Esophagus (tissue), 2 donors: ENCODE measurements around the gene METTL5. TPM values are rescaled to one million over a fixed set of nuclear protein-coding genes. Genes with fewer than 3 reads are reported as not detected.
"Not testable (repeated sequence)": the region's sequence is repeated elsewhere in the genome, so short reads cannot be mapped to it uniquely, and the experiment has no call there.

Experiments used
- H3K27ac ChIP-seq, 2 donors: one replicate each; pipeline ENCODE4 v1.5.1; 2013; ENCODE audit warnings: low read depth in 2 of 2, mild to moderate bottlenecking in 2 of 2, inconsistent platforms in 1 of 2, low read length in 1 of 2, moderate library complexity in 1 of 2
- H3K27me3 ChIP-seq, 2 donors: one replicate each; pipeline ENCODE4 v1.6.1; 2013; ENCODE audit warnings: low read length in 2 of 2, control low read depth in 1 of 2, mild to moderate bottlenecking in 1 of 2; ENCODE audit not compliant: insufficient read depth in 2 of 2, control insufficient read depth in 1 of 2
- H3K36me3 ChIP-seq, 2 donors: one replicate each; pipeline ENCODE4 v1.6.1; 2013; ENCODE audit warnings: low read length in 1 of 2; ENCODE audit not compliant: control insufficient read depth in 2 of 2, insufficient read depth in 2 of 2
- H3K4me1 ChIP-seq, 2 donors: one replicate each; pipeline ENCODE4 v1.6.1; 2013; ENCODE audit warnings: low read length in 1 of 2; ENCODE audit not compliant: control insufficient read depth in 2 of 2, insufficient read depth in 2 of 2
- H3K4me3 ChIP-seq, 2 donors: one replicate each; pipeline ENCODE4 v1.5.1; 2013; ENCODE audit warnings: low read length in 2 of 2, mild to moderate bottlenecking in 2 of 2, low read depth in 1 of 2, moderate library complexity in 1 of 2
- H3K9me3 ChIP-seq, 2 donors: one replicate each; pipeline ENCODE4 v1.6.1; 2013; ENCODE audit warnings: mild to moderate bottlenecking in 2 of 2, low read depth in 1 of 2, low read length in 1 of 2, moderate library complexity in 1 of 2; ENCODE audit not compliant: control insufficient read depth in 2 of 2, insufficient read depth in 1 of 2
- WGBS, 2 donors: extraction: QIAGEN DNeasy Blood & Tissue Kit; methylation state at CpG; one replicate each; pipeline ENCODE4 v1.1.7; 2013; 5-methylcytosine and 5-hydroxymethylcytosine counted together
- polyA plus RNA-seq, 2 donors: library from polyadenylated mRNA; stranded (reverse); fragments of 200-250 nt; gene quantifications; one replicate each; pipeline ENCODE4 v1.2.3, GENCODE V29; 2013
- donor health status: healthy with polysubstance abuse.
- donor health status: Bipolar disorder and iron deficiency.

The METTL5 gene
- polyA plus RNA-seq, 2 donors: 40.6 to 45.2 TPM

- Histone ChIP-seq H3K4me3 (no peak overlapping the region), H3K27ac (no peak overlapping the region), H3K36me3 (peaks cover 3 to 5% of the 10 kb centered on the region in 2 donors), H3K4me1 (no peaks in the 10 kb centered on the region), H3K27me3 (no peaks in the 10 kb centered on the region), H3K9me3 (no peaks in the 10 kb centered on the region)
Measured at GRCh38 chr2:169818241-169818640, 6.5 kb downstream of the METTL5 start.

GRCh38 chr2:169817369-169817768 lies 7.3 kb downstream of the METTL5 start:
- H3K36me3 ChIP-seq, H3K4me3 ChIP-seq, H3K27ac ChIP-seq, H3K4me1 ChIP-seq, H3K27me3 ChIP-seq, H3K9me3 ChIP-seq: not testable (repeated sequence)
- 97% methylated on average over 6 of the region's 6 CpGs for WGBS, 2 donors

GRCh38 chr2:169816961-169817360 lies 7.7 kb downstream of the METTL5 start:
- H3K4me1 ChIP-seq, H3K9me3 ChIP-seq, H3K27ac ChIP-seq, H3K36me3 ChIP-seq, H3K4me3 ChIP-seq, H3K27me3 ChIP-seq: not testable (repeated sequence)

GRCh38 chr2:169815849-169816248 lies 8.9 kb downstream of the METTL5 start:
- Histone ChIP-seq H3K36me3 (peaks cover 3 to 11% of the 10 kb centered on the region in 2 donors), H3K9me3 (no peaks in the 10 kb centered on the region), H3K4me1 (no peaks in the 10 kb centered on the region), H3K27ac (no peak overlapping the region), H3K27me3 (no peaks in the 10 kb centered on the region), H3K4me3 (no peak overlapping the region)
- 40 to 43% methylated on average over 1 of the region's 1 CpG for WGBS, 2 donors

- Histone ChIP-seq H3K36me3 (peaks cover 0 to 6% of the 10 kb centered on the region in 2 donors), H3K27ac (no peak overlapping the region), H3K4me3 (no peak overlapping the region), H3K27me3 (no peaks in the 10 kb centered on the region), H3K4me1 (no peaks in the 10 kb centered on the region), H3K9me3 (no peaks in the 10 kb centered on the region)
- WGBS, 2 donors: 77% methylated on average over 4 of the region's 4 CpGs
Measured at GRCh38 chr2:169808221-169808620, 16.5 kb downstream of the METTL5 start.

- H3K27ac ChIP-seq: no peak overlapping the region
- peaks cover 3% of the 10 kb centered on the region in 2 donors for H3K36me3 ChIP-seq
- no peaks in the 10 kb centered on the region for H3K9me3 ChIP-seq
- no peak overlapping the region for H3K4me3 ChIP-seq
- no peaks in the 10 kb centered on the region for H3K27me3 ChIP-seq
- no peaks in the 10 kb centered on the region for H3K4me1 ChIP-seq
Measured at GRCh38 chr2:169806586-169806985, 18.1 kb downstream of the METTL5 start.

- 93 to 96% methylated on average over 9 of the region's 9 CpGs for WGBS, 2 donors
- no peak overlapping the region for H3K4me3 ChIP-seq
- no peaks in the 10 kb centered on the region for H3K4me1 ChIP-seq
- no peak overlapping the region for H3K27ac ChIP-seq
- no peaks in the 10 kb centered on the region for H3K9me3 ChIP-seq
- no peaks in the 10 kb centered on the region for H3K27me3 ChIP-seq
- H3K36me3 ChIP-seq: peaks cover 0 to 3% of the 10 kb centered on the region in 2 donors
Measured at GRCh38 chr2:169803480-169803879, 21.2 kb downstream of the METTL5 start.

- Histone ChIP-seq H3K9me3 (no peaks in the 10 kb centered on the region), H3K4me3 (peak within 1 kb of the TSS; percentile 76 to 96), H3K36me3 (peaks cover 0 to 3% of the 10 kb centered on the region in 2 donors), H3K27ac (peak within 1 kb of the TSS; percentile 78 to 85), H3K4me1 (no peaks in the 10 kb centered on the region), H3K27me3 (no peaks in the 10 kb centered on the region)
- WGBS, 2 donors: 0 to 1% methylated on average over 46 to 67 of the region's 67 CpGs
Measured at GRCh38 chr2:169798718-169799592, 25.8 kb downstream of the METTL5 start, which contains the start of gene SSB. SSB (plus strand) TSS chr2:169798871; CDS start chr2:169800961, 2,090 bp downstream.

- WGBS, 2 donors: 4 to 10% methylated on average over 4 of the region's 4 CpGs
- H3K4me3 ChIP-seq: peak overlapping the region; percentile 76 to 96
- no peaks in the 10 kb centered on the region for H3K4me1 ChIP-seq
- H3K27me3 ChIP-seq: no peaks in the 10 kb centered on the region
- H3K36me3 ChIP-seq: peaks cover 0 to 3% of the 10 kb centered on the region in 2 donors
- H3K9me3 ChIP-seq: no peaks in the 10 kb centered on the region
- peak overlapping the region; percentile 78 to 85 for H3K27ac ChIP-seq
Measured at GRCh38 chr2:169798397-169798717, 26.3 kb downstream of the METTL5 start.

- H3K27ac ChIP-seq: no peak overlapping the region
- H3K4me1 ChIP-seq: no peaks in the 10 kb centered on the region
- no peak overlapping the region for H3K4me3 ChIP-seq
- H3K36me3 ChIP-seq: peaks cover 0 to 3% of the 10 kb centered on the region in 2 donors
- 93 to 95% methylated on average over 5 of the region's 5 CpGs for WGBS, 2 donors
- H3K9me3 ChIP-seq: no peaks in the 10 kb centered on the region
- no peaks in the 10 kb centered on the region for H3K27me3 ChIP-seq
Measured at GRCh38 chr2:169797601-169798000, 27.1 kb downstream of the METTL5 start.
